Stimulated activated CD8-positive, alpha-beta memory T cell treated with anti-CD3 and anti-CD28 coated beads, Interleukin-12 subunit alpha, Interleukin-12 subunit beta, amount 100 ng/mL, for 1 hour (primary cell): ENCODE measurements around the gene TSHZ3.

Source experiments
- DNase-seq: peaks from one replicate; pipeline ENCODE4 v3.0.0-alpha.2; 2020; ENCODE audit warnings: low read depth

Gene TSHZ3

GRCh38 chr19:31286491-31286890 lies 62.7 kb downstream of the TSHZ3 start:
- no peak for DNase-seq

- DNase-seq = no peak
These were observed 63.5 kb downstream of the TSHZ3 start for GRCh38 chr19:31285744-31286143.

GRCh38 chr19:31284621-31285020 lies 64.6 kb downstream of the TSHZ3 start:
- no peak for DNase-seq

GRCh38 chr19:31283701-31284100 lies 65.5 kb downstream of the TSHZ3 start:
- DNase-seq = no peak

GRCh38 chr19:31282346-31282745 lies 66.9 kb downstream of the TSHZ3 start:
- DNase-seq = no peak

GRCh38 chr19:31280287-31281006 lies 68.8 kb downstream of the TSHZ3 start:
- no peak for DNase-seq

- DNase-seq = no peak
These were observed 69.8 kb downstream of the TSHZ3 start for GRCh38 chr19:31279436-31279765.

GRCh38 chr19:31278555-31279435 lies 70.4 kb downstream of the TSHZ3 start:
- no peak for DNase-seq

DNA sequence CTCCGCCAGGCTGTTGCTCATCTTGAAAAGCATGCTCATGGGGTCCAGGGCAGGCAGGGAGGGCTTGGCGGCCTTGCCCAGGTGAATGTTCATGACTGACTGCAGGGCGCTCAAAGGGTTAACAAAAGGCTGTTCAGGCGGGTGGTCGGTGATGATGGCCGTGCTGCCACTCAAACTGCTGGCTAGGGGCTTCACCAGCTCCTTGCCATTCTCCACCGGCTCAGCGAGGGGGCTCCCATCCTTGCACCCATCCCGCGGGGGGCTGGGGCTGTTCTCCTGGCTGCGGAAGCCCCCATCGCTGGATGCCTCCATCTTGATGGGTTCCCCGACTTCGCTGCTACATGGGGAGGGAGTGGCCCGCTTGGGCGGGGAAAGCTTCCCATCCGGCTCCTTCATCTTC lies 71.7 kb downstream of the TSHZ3 start:
- DNase-seq = no peak

- DNase-seq = no peak
These were observed 72.4 kb downstream of the TSHZ3 start for GRCh38 chr19:31276831-31277230.

GRCh38 chr19:31275068-31275334 lies 74.2 kb downstream of the TSHZ3 start:
- no peak for DNase-seq

DNA sequence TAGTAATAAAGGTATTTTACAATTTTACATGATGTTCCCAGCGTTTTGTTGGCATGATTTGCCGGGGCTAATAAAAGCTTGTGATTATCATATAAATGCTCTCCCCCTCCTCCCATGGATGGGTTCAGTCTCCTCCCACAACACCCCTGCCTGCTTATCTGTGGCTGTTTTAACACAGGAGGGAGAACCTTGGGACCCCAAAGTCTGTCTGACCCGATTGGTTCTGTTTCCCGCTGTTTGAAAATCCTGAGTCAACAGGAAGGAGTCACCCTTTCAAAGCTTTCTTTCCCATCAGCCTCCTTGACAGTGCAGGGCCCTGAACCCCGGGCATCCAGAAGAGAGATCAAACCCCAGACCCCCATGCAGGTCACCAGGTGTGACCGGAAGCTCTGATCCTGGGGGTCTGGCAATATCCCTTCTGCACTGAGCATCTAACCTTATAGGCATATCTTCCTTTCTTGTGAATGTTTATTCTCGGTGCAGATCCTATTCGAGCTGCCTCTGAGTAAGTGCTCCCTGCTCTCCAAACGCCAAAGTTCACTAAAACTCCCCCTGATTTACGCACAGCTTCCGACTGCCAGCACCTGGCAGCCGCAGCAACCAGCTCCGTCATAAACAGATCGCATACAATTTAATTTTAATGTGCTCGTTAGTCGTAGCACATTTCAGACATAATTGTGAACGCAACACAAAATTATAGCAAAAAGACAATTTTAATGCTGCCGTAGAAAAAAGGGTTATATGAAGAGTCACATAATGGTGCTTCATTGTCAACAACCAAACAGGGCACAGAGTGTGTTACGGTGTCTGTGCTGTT lies 74.8 kb downstream of the TSHZ3 start:
- no peak for DNase-seq

DNA sequence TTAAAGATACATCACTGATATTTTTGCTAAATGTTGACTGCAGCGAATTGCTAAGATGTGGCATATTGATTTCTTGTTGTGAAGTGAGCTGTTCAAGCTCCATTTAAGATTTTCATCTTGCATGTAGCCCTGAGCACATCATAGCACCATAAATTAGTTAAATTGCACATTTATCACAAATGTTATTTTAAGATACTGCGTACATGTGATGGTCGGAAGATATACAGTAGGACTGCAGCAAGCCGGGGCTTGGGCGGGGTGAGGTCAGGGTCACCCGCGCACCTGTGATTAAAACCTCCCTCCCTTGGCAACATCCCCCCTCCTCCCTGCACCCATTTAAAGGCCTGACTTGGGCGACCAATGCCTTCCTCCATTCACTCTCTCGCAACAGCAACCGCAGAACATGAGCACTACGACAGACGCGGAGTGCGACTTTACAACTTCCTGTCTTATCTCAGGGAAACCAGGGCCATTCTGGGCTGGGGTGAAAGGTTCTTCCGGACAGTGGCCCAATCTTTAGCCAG lies 76.6 kb downstream of the TSHZ3 start:
- DNase-seq = no peak

GRCh38 chr19:31271306-31271911 lies 77.8 kb downstream of the TSHZ3 start:
- no peak for DNase-seq

- no peak for DNase-seq
These were observed 78.3 kb downstream of the TSHZ3 start for GRCh38 chr19:31270897-31271296.

DNA sequence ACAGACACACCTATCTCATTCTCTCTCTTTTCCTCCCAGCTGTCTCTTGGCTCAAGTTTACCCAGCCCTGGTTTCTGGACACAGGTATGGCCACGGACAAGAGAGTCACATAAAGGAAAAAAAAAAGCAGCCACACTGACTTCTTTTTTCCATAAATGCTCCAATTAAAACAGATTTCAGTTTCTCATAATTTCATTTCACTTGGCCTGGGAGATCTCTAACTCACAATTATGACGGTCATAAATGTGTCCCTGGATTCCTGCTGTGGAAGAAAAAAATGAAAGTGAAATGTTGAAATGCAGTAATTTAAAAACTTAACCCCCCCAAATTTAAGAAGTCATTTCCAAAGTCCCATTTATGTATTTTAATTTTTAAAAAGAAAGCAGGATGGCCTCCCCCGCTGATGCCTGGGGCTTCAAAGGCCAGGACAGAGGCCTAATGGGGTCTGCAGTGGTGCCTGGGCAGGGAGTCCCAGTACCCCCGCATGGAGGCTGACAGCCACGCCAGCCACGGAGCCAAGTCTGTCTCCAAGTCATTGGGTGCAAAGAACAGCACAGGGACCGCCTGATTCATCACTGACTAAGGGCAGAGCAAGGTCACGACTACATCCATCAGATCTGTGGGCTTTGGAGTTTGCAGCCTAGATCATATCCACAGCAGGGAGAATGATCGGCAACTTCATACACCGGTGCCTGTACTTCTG lies 79.7 kb downstream of the TSHZ3 start:
- DNase-seq = no peak

DNA sequence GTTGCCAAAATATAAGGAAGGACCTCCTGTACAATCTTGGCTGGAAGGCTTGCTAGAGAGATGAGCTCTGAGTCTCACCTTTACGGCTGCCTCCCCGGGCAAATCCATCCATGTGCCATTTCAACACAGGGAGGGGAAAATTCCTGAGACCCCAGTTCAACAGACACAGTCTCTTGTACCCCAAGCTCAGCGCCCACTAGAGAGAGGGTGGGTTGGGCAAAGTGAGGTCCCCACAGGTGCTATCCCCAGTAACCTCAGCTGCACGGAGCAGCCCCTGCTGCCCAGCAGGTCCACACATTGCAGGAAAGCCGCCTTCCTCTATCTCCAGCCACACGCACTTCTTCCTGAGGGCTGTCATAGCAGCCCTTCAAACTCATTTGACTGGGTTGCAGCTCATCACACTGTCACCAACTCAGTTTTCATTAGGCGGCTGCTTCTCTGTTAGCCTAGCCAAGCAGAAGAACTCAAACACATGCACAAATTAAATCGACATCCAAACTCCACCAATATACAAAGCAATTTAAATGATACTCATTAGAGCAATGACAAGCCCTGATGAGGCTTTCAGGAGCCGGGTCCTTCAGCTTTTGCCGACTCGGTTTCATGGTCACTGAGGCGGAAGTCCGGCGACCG lies 80.4 kb downstream of the TSHZ3 start:
- no peak for DNase-seq

DNA sequence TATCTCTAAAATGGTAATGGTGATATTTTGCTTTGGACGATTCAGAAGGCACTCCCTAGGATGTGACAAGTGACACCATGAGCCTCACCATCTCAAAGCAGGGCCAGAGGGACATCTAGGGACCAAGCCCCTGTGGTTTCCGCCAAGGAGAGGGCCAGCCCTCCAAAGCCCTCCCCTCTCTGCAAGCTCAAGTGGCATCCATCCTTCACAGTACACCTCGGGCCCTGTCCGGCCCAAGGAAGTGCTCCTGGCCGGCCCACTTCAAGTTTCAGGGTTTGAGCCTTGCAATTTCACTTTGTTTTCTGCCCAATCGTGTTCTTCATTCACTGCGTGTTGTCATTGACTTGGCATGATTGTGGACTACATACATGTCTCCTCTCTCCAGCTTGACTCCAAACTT lies 82.5 kb downstream of the TSHZ3 start:
- DNase-seq = no peak

DNA sequence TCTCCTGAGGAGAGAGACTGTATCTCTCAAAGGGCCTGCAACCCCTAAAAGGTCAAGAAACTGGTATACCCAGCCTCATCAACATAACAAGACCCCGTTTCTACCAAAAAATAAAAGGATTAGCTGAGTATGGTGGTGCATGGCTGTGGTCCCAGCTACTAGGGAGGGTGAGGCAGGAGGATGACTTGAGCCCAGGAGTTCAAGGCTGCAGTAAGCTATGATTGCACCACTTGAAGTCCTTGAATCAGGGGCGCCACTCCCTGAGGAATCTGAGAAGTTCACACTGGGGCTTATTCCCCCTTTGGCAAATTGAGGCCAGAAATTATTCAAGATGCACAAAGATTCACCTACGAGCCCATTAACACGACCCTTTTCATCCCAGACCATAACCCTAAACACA lies 83.0 kb downstream of the TSHZ3 start:
- no peak for DNase-seq

DNA sequence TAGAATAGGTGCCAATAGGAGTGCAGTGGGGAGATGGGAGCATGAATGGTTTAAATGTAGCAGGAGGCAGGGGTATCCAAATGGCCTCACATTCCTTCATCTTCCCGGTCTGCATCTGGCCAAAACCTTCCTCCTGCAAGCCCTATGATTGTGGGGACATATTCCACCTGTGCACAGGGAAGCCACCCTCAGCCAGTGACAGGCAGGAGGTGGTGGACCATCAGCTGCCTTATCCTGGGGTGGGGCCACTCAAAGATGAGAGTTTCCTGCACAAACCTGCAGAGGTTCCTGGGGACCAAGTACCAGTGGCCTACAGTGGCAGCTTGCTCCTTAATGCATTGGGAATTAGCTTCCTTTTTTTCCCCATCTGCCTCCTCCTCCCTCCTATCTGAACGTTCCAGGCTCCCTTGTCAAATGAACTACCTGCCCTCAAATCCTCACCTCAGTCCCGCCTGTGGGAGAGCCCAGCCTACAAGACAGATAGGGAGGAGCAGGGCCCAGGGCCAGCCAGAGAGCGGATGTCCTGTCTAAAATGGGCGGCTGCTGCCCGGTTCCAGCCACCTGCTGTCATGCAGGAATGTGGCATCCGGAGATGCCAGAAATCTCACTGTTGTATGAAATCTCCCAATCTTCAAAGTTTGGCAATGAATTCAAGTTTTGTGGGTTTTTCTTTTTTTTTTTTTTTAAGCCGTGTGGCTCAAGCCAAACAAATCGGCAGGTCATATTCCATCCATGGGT lies 85.0 kb downstream of the TSHZ3 start:
- no peak for DNase-seq

- no peak for DNase-seq
These were observed 85.9 kb downstream of the TSHZ3 start for GRCh38 chr19:31263328-31263727.
